ENCODE measurements around the gene RPS26. TPM values are rescaled to one million over a fixed set of nuclear protein-coding genes. Genes with fewer than 3 reads are reported as not detected.

RPS26 gene
- total RNA-seq, 2 donors from 2014 or later, result 47.4 to 49.0 TPM

- Mint-ChIP-seq H3K27ac (no peak overlapping the region), H3K9me3 (no peaks in the 10 kb centered on the region), H3K36me3 (no peaks in the 10 kb centered on the region)
- DNase-seq (ENCODE audit: low spot score in 2 of 2), result no peak
- no peak for ATAC-seq
Measured at GRCh38 chr12:56013482-56013881, 28.2 kb upstream of the RPS26 start.

GRCh38 chr12:56014205-56014604 lies 27.5 kb upstream of the RPS26 start:
- ATAC-seq, result no peak

GRCh38 chr12:56017181-56017580 lies 24.5 kb upstream of the RPS26 start:
- H3K9me3 Mint-ChIP-seq, result no peaks in the 10 kb centered on the region
- no peak overlapping the region for H3K27ac Mint-ChIP-seq
- ATAC-seq (no peak), DNase-seq (ENCODE audit: low spot score in 2 of 2) (no peak)
- H3K36me3 Mint-ChIP-seq, result peaks cover 9 to 10% of the 10 kb centered on the region in 2 donors

More at GRCh38 chr12:56014205-56014604, 27.5 kb upstream of the RPS26 start:
- Mint-ChIP-seq H3K36me3 (no peaks in the 10 kb centered on the region), H3K27ac (no peak overlapping the region), H3K9me3 (no peaks in the 10 kb centered on the region)
- no peak for DNase-seq (ENCODE audit: low spot score in 2 of 2)

GRCh38 chr12:56018356-56018755 lies 23.4 kb upstream of the RPS26 start:
- no peak for ATAC-seq
- Mint-ChIP-seq H3K27ac (peak overlapping the region in 1 of 2 donors; percentile 40), H3K9me3 (no peaks in the 10 kb centered on the region), H3K36me3 (peaks cover 9 to 10% of the 10 kb centered on the region in 2 donors)
- DNase-seq (ENCODE audit: low spot score in 2 of 2), result no peak

- DNase-seq (ENCODE audit: low spot score in 2 of 2) (no peak), ATAC-seq (peak; percentile 37 to 39)
- Mint-ChIP-seq H3K9me3 (no peaks in the 10 kb centered on the region), H3K27ac (peak within 1 kb of the TSS; percentile 94 to 99), H3K36me3 (peaks cover 13 to 14% of the 10 kb centered on the region in 2 donors)
Measured at GRCh38 chr12:56020423-56021184, 21.1 kb upstream of the RPS26 start, which contains the start of gene IKZF4. Gene IKZF4, plus strand, starts transcription at chr12:56021043. Its CDS starts 451 bp downstream, at chr12:56021494.

GRCh38 chr12:56021889-56022497 lies 19.7 kb upstream of the RPS26 start:
- H3K9me3 Mint-ChIP-seq, result no peaks in the 10 kb centered on the region
- peak overlapping the region; percentile 94 to 99 for H3K27ac Mint-ChIP-seq
- no peak for DNase-seq (ENCODE audit: low spot score in 2 of 2)
- peaks cover 14 to 15% of the 10 kb centered on the region in 2 donors for H3K36me3 Mint-ChIP-seq
- peak; percentile 6 to 16 for ATAC-seq

- H3K9me3 Mint-ChIP-seq, result no peaks in the 10 kb centered on the region
- ATAC-seq (peak in 1 of 2 donors; percentile 34), DNase-seq (ENCODE audit: low spot score in 2 of 2) (no peak)
- peak overlapping the region; percentile 39 to 82 for H3K27ac Mint-ChIP-seq
- H3K36me3 Mint-ChIP-seq, result peaks cover 39 to 42% of the 10 kb centered on the region in 2 donors
Measured at GRCh38 chr12:56028511-56029165, 13.1 kb upstream of the RPS26 start.

GRCh38 chr12:56029166-56029519 lies 12.6 kb upstream of the RPS26 start:
- no peak for ATAC-seq

GRCh38 chr12:56029666-56030293 lies 11.9 kb upstream of the RPS26 start:
- peaks cover 36 to 42% of the 10 kb centered on the region in 2 donors for H3K36me3 Mint-ChIP-seq
- H3K27ac Mint-ChIP-seq, result peak overlapping the region; percentile 39 to 47

More at GRCh38 chr12:56029166-56029519, 12.6 kb upstream of the RPS26 start:
- peak overlapping the region; percentile 39 to 82 for H3K27ac Mint-ChIP-seq
- H3K9me3 Mint-ChIP-seq, result no peaks in the 10 kb centered on the region
- H3K36me3 Mint-ChIP-seq, result peaks cover 36 to 42% of the 10 kb centered on the region in 2 donors
- DNase-seq (ENCODE audit: low spot score in 2 of 2), result no peak

GRCh38 chr12:56031987-56032386 lies 9.7 kb upstream of the RPS26 start:
- Mint-ChIP-seq H3K9me3 (no peaks in the 10 kb centered on the region), H3K27ac (peak overlapping the region; percentile 79 to 84), H3K36me3 (peaks cover 36 to 45% of the 10 kb centered on the region in 2 donors)
- DNase-seq (ENCODE audit: low spot score in 2 of 2) (no peak), ATAC-seq (peak; percentile 51 to 79)

More at GRCh38 chr12:56029666-56030293, 11.9 kb upstream of the RPS26 start:
- ATAC-seq (peak in 1 of 2 donors; percentile 74), DNase-seq (ENCODE audit: low spot score in 2 of 2) (peak in 1 of 2 donors; percentile 48)
- no peaks in the 10 kb centered on the region for H3K9me3 Mint-ChIP-seq

- Mint-ChIP-seq H3K36me3 (peaks cover 17 to 28% of the 10 kb centered on the region in 2 donors), H3K9me3 (no peaks in the 10 kb centered on the region), H3K27ac (peak overlapping the region in 1 of 2 donors; percentile 55)
- ATAC-seq (peak; percentile 34 to 65), DNase-seq (ENCODE audit: low spot score in 2 of 2) (no peak)
Measured at GRCh38 chr12:56034586-56035332, 7.0 kb upstream of the RPS26 start.

- Mint-ChIP-seq H3K27ac (peak overlapping the region; percentile 4 to 5), H3K9me3 (no peaks in the 10 kb centered on the region), H3K36me3 (peaks cover 12 to 23% of the 10 kb centered on the region in 2 donors)
- no peak for DNase-seq (ENCODE audit: low spot score in 2 of 2)
- no peak for ATAC-seq
Measured at GRCh38 chr12:56037161-56037560, 4.6 kb upstream of the RPS26 start.

GRCh38 chr12:56038022-56038655 lies 3.6 kb upstream of the RPS26 start:
- Mint-ChIP-seq H3K36me3 (peaks cover 15 to 27% of the 10 kb centered on the region in 2 donors), H3K9me3 (no peaks in the 10 kb centered on the region), H3K27ac (peak overlapping the region; percentile 71 to 95)
- ATAC-seq, result no peak
- no peak for DNase-seq (ENCODE audit: low spot score in 2 of 2)

- H3K9me3 Mint-ChIP-seq, result no peaks in the 10 kb centered on the region
- peaks cover 24 to 40% of the 10 kb centered on the region in 2 donors for H3K36me3 Mint-ChIP-seq
- DNase-seq (ENCODE audit: low spot score in 2 of 2) (no peak), ATAC-seq (peak; percentile 59 to 74)
- peak overlapping the region; percentile 95 for H3K27ac Mint-ChIP-seq
Measured at GRCh38 chr12:56040151-56040550, 1.6 kb upstream of the RPS26 start.

GRCh38 chr12:56040963-56041551 lies 661 bp upstream of the RPS26 start:
- ATAC-seq, result peak in 1 of 2 donors; percentile 1
- Mint-ChIP-seq H3K27ac (peak overlapping the region; percentile 95), H3K9me3 (no peaks in the 10 kb centered on the region), H3K36me3 (peaks cover 24 to 32% of the 10 kb centered on the region in 2 donors)
- no peak for DNase-seq (ENCODE audit: low spot score in 2 of 2)
